ENCODE measurements around the gene KCNQ1.

KCNQ1 gene

DNA sequence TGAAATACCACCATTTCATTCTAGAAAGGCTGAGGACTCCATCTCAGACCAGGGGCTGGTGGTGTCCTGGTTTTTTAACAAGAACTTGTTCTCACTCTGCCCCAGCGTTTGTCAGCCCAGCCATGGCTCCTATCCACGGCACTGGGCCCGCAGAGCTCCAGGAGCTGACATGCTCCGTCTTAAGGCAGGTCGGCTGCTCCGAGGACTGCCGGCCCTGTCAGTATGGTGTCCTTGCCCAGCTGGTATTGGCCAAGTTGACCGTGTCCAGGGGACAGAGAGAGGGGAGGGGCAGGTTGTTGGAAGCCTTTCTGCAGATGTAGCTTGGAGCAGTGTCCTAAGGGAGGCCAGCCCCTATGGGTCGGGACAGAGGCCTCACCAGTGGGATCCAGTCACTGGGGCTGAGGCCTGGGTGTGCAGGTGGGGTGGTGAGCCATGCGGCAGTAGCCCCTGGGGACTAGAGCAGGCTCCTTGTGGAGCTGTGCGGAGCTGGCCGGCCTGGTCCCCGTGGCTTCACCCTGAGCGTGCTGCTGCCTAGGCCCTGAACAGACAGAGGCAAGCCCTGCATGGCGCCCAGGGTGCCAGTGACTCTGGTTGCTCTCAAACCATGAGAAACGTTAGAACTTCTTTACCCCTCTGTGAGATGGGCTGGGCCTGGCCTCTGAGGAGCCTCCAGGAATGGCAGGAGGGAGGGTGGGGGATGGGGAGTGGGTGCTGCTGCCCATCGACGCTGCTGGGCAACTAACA is 294.9 kb downstream of the KCNQ1 start:
- no peak for DNase-seq
- Histone ChIP-seq H3K4me1 (ENCODE audit: control extremely low read depth in 1 of 4, control insufficient read depth in 4 of 4, insufficient read depth in 4 of 4, low read length in 3 of 4) (peaks cover 0 to 39% (median 30%) of the 10 kb centered on the region in 4 experiments), H3K36me3 (ENCODE audit: control insufficient read depth in 4 of 4, insufficient read depth in 4 of 4, low read length in 3 of 4) (no peaks in the 10 kb centered on the region), H3K9me3 (ENCODE audit: control extremely low read depth in 1 of 5, control insufficient read depth in 4 of 5, insufficient read depth in 2 of 5, low read depth in 1 of 5, low read length in 4 of 5) (no peaks in the 10 kb centered on the region), H3K27me3 (replicated peaks in 2 of 5; ENCODE audit: control insufficient read depth in 4 of 5, insufficient read depth in 5 of 5, low read length in 4 of 5) (no peaks in the 10 kb centered on the region), H3K4me3 (ENCODE audit: control insufficient read depth in 1 of 7, extremely low read depth in 1 of 7, insufficient read depth in 4 of 7, low read depth in 2 of 7, low read length in 6 of 7) (no peak overlapping the region), H3K27ac (ENCODE audit: insufficient read depth in 1 of 2, low read depth in 1 of 2, low read length in 2 of 2, poor library complexity in 1 of 2, severe bottlenecking in 2 of 2) (no peak overlapping the region)
- WGBS (ENCODE audit: insufficient coverage), result 94% methylated on average over 13 of the region's 18 CpGs
- POLR2A ChIA-PET, result no interaction called here
- CTCF ChIA-PET, result no interaction called here

DNA sequence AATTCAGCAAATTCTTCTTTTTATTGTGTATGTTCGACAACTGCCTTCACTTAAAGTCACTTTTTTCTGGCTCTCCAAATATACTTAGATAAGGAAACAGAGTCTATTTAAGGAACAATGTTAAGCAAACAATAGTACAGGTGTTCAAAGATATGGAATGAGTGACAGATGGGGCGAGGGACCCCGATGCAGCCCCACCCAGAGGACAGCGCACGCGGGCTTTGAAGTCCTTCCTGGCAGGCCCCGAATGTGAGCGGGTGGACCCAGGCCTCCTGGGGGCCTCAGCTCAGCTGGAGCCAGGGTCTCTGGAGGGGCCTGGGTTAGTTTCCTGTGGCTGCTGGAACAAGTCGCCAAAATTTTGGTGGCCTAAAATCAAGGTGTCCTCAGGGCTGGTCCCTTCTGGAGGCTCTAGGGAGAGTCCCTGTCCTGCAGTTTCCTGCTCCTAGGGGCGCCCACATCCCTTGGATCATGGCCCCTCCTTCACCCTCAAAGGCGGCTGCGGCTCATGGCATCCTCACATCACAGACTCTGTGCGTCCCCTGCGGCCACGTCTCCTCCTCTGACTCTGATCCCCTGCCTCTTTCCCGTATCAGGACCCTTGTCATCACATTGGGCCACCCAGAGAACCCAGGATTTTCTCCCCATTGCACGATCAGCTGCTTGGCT is 295.6 kb downstream of the KCNQ1 start:
- 92% methylated on average over 13 of the region's 17 CpGs for WGBS (ENCODE audit: insufficient coverage)
- no peaks in the 10 kb centered on the region for H3K36me3 ChIP-seq (ENCODE audit: control insufficient read depth in 4 of 4, insufficient read depth in 4 of 4, low read length in 3 of 4)
- CTCF ChIA-PET, result interaction anchor here (1.2 kb wide), 1 partner anchor 30 kb away, joined by 4 read pairs; no protein-coding TSS in a partner anchor
- peak in 2 of 3 donors; percentile 12 to 27 for DNase-seq
- no peak overlapping the region for H3K4me3 ChIP-seq (ENCODE audit: control insufficient read depth in 1 of 7, extremely low read depth in 1 of 7, insufficient read depth in 4 of 7, low read depth in 2 of 7, low read length in 6 of 7)
- no peaks in the 10 kb centered on the region for H3K9me3 ChIP-seq (ENCODE audit: control extremely low read depth in 1 of 5, control insufficient read depth in 4 of 5, insufficient read depth in 2 of 5, low read depth in 1 of 5, low read length in 4 of 5)
- POLR2A ChIA-PET, result no interaction called here
- no peaks in the 10 kb centered on the region for H3K27me3 ChIP-seq (replicated peaks in 2 of 5; ENCODE audit: control insufficient read depth in 4 of 5, insufficient read depth in 5 of 5, low read length in 4 of 5)
- no peak overlapping the region for H3K27ac ChIP-seq (ENCODE audit: insufficient read depth in 1 of 2, low read depth in 1 of 2, low read length in 2 of 2, poor library complexity in 1 of 2, severe bottlenecking in 2 of 2)
- peaks cover 0 to 39% (median 30%) of the 10 kb centered on the region in 4 experiments for H3K4me1 ChIP-seq (ENCODE audit: control extremely low read depth in 1 of 4, control insufficient read depth in 4 of 4, insufficient read depth in 4 of 4, low read length in 3 of 4)

DNA sequence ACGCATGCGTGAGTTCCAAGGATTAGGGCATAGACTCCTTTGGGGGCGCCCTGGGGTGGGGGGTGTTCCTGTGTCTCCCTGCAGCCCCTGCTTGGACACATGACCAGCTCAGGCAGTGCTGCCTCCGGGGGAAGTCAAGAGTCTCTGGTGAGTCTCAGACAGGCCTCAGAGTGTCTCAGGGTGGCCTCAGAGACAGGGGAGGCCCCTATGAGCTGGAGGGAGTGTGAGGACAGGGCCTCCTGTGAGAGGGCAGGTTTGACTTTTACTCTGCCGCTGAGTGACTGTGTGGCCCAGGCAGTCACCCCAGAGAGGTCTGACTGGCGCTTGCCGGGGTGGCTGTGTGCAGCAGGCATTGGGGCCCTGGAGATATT is 296.2 kb downstream of the KCNQ1 start:
- POLR2A ChIA-PET, result no interaction called here
- peak overlapping the region in 1 of 2 experiments; percentile 26 for H3K27ac ChIP-seq (ENCODE audit: insufficient read depth in 1 of 2, low read depth in 1 of 2, low read length in 2 of 2, poor library complexity in 1 of 2, severe bottlenecking in 2 of 2)
- no peaks in the 10 kb centered on the region for H3K36me3 ChIP-seq (ENCODE audit: control insufficient read depth in 4 of 4, insufficient read depth in 4 of 4, low read length in 3 of 4)
- no peak overlapping the region for H3K4me3 ChIP-seq (ENCODE audit: control insufficient read depth in 1 of 7, extremely low read depth in 1 of 7, insufficient read depth in 4 of 7, low read depth in 2 of 7, low read length in 6 of 7)
- H3K9me3 ChIP-seq (ENCODE audit: control extremely low read depth in 1 of 5, control insufficient read depth in 4 of 5, insufficient read depth in 2 of 5, low read depth in 1 of 5, low read length in 4 of 5), result no peaks in the 10 kb centered on the region
- H3K4me1 ChIP-seq (ENCODE audit: control extremely low read depth in 1 of 4, control insufficient read depth in 4 of 4, insufficient read depth in 4 of 4, low read length in 3 of 4), result peaks cover 0 to 39% (median 30%) of the 10 kb centered on the region in 4 experiments
- WGBS (ENCODE audit: insufficient coverage), result 90% methylated on average over 7 of the region's 7 CpGs
- CTCF ChIA-PET, result interaction anchor here (1.2 kb wide), 1 partner anchor 30 kb away, joined by 4 read pairs; no protein-coding TSS in a partner anchor
- peak in 2 of 3 donors; percentile 16 for DNase-seq
- H3K27me3 ChIP-seq (replicated peaks in 2 of 5; ENCODE audit: control insufficient read depth in 4 of 5, insufficient read depth in 5 of 5, low read length in 4 of 5), result no peaks in the 10 kb centered on the region

DNA sequence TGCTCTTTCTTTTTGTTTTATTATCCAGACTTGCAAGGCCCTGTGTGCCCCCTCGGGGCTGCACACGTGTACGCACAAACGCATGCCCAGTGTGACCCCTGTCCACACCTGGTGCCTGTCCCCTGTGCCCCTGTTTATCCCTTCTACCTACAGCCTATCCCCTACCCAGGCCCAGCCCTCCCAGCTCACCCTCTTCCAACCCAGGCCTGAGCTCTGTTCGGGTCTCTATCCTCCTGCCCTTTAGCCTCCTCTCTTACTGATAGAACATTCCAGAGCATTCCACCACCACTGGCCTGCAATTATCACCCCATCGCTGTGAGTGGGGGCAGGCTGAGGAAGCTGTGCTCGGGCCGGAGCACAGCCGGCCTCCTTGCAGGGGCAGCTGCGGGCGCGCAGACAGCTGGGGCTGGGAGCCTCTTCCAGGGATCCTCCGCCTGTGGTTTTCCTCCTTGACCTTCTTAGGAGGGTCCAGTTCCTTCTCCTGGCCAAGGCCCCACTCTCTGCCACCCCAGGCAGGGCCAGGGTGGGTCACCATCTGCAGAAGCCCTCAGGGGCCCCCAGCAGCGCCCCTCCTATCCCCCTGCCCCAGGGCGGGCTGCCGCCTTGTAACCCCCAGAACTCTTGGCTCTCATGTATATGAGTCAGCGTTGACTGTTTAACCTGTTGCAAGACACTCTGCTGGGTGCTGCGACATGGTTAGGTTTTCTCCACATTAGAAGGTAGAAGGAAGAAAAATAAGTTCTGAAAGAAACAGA is 296.7 kb downstream of the KCNQ1 start:
- Histone ChIP-seq H3K9me3 (ENCODE audit: control extremely low read depth in 1 of 5, control insufficient read depth in 4 of 5, insufficient read depth in 2 of 5, low read depth in 1 of 5, low read length in 4 of 5) (no peaks in the 10 kb centered on the region), H3K4me3 (ENCODE audit: control insufficient read depth in 1 of 7, extremely low read depth in 1 of 7, insufficient read depth in 4 of 7, low read depth in 2 of 7, low read length in 6 of 7) (peak overlapping the region in 1 of 7 experiments; percentile 4), H3K27me3 (replicated peaks in 2 of 5; ENCODE audit: control insufficient read depth in 4 of 5, insufficient read depth in 5 of 5, low read length in 4 of 5) (no peaks in the 10 kb centered on the region), H3K27ac (ENCODE audit: insufficient read depth in 1 of 2, low read depth in 1 of 2, low read length in 2 of 2, poor library complexity in 1 of 2, severe bottlenecking in 2 of 2) (peak overlapping the region in 1 of 2 experiments; percentile 26), H3K36me3 (ENCODE audit: control insufficient read depth in 4 of 4, insufficient read depth in 4 of 4, low read length in 3 of 4) (no peaks in the 10 kb centered on the region), H3K4me1 (ENCODE audit: control extremely low read depth in 1 of 4, control insufficient read depth in 4 of 4, insufficient read depth in 4 of 4, low read length in 3 of 4) (peaks cover 0 to 39% (median 30%) of the 10 kb centered on the region in 4 experiments)
- WGBS (ENCODE audit: insufficient coverage), result 28% methylated on average over 14 of the region's 18 CpGs
- CTCF ChIA-PET, result interaction anchor here (1.2 to 1.5 kb wide), 2 partner anchors 31 to 37 kb away, joined by 3 to 4 read pairs; no protein-coding TSS in a partner anchor
- peak; percentile 9 to 70 (median 65) for DNase-seq
- POLR2A ChIA-PET, result no interaction called here

DNA sequence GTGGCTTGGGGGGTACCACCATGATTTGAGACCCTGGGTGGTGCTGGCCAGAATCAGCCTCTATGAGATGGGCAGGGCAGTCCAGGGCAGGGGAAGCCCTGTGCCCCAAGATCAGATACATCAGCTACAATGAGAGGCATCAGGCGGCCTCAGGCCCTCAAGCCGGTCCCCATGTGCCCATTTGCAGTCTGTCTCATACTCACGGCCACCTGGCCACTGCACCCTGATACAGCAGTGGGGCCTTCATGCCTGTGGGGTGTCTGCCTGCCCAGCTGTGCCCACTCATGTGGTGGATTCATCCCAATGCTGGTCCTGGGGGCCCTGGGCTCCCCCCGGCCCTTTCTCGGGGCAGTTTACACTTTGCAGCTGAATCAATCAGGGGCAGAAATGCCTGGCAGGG is 297.4 kb downstream of the KCNQ1 start:
- DNase-seq, result no peak
- WGBS (ENCODE audit: insufficient coverage), result 97% methylated on average over 5 of the region's 5 CpGs
- Histone ChIP-seq H3K9me3 (ENCODE audit: control extremely low read depth in 1 of 5, control insufficient read depth in 4 of 5, insufficient read depth in 2 of 5, low read depth in 1 of 5, low read length in 4 of 5) (no peaks in the 10 kb centered on the region), H3K27me3 (replicated peaks in 2 of 5; ENCODE audit: control insufficient read depth in 4 of 5, insufficient read depth in 5 of 5, low read length in 4 of 5) (no peaks in the 10 kb centered on the region), H3K27ac (ENCODE audit: insufficient read depth in 1 of 2, low read depth in 1 of 2, low read length in 2 of 2, poor library complexity in 1 of 2, severe bottlenecking in 2 of 2) (no peak overlapping the region), H3K4me3 (ENCODE audit: control insufficient read depth in 1 of 7, extremely low read depth in 1 of 7, insufficient read depth in 4 of 7, low read depth in 2 of 7, low read length in 6 of 7) (no peak overlapping the region), H3K4me1 (ENCODE audit: control extremely low read depth in 1 of 4, control insufficient read depth in 4 of 4, insufficient read depth in 4 of 4, low read length in 3 of 4) (peaks cover 0 to 39% (median 30%) of the 10 kb centered on the region in 4 experiments), H3K36me3 (ENCODE audit: control insufficient read depth in 4 of 4, insufficient read depth in 4 of 4, low read length in 3 of 4) (no peaks in the 10 kb centered on the region)
- ChIA-PET POLR2A (no interaction called here), CTCF (interaction anchor here (0.6 to 1.5 kb wide), 2 partner anchors 9 to 36 kb away, joined by 3 read pairs; no protein-coding TSS in a partner anchor)

DNA sequence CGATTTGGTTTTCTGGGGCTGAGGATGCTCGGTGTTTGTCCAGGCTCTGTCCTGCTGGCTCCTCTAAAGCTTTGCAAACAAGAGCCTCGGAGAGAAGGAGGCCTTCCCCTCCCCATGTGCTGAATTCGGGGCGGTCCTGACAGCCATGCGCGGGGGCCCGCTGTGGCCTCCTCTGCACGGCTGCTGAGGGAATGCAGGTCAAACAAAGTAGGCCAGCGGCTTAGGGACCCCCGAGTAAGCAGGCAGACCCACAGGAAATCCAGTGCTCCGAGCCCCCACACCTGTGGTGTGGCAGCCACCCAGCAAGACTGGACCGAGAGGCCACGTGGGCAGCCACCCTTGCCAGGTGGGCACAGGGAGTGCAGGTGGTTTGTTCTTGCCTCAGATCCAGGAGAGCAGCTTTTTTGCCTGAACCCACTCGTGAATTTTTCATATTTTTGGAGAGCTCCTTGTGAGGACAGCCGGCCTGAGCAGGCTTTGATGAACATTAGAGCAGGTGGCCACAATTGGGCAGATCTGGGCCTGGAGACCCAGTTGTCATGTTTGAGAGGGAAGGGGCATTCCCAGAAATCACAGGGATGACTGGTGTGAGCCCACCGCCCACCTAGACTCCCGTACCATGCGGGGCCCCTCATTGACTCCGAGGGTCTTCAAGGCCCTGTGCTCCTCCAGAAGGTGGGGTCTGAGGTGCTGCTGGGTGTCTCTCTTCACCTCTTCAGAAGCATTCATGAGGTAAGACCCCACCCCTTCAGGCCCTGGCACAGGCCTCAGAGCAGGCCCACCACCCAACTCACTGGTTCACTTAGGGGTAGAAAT is 298.0 kb downstream of the KCNQ1 start:
- Histone ChIP-seq H3K4me3 (ENCODE audit: control insufficient read depth in 1 of 7, extremely low read depth in 1 of 7, insufficient read depth in 4 of 7, low read depth in 2 of 7, low read length in 6 of 7) (no peak overlapping the region), H3K27ac (ENCODE audit: insufficient read depth in 1 of 2, low read depth in 1 of 2, low read length in 2 of 2, poor library complexity in 1 of 2, severe bottlenecking in 2 of 2) (no peak overlapping the region), H3K27me3 (replicated peaks in 2 of 5; ENCODE audit: control insufficient read depth in 4 of 5, insufficient read depth in 5 of 5, low read length in 4 of 5) (no peaks in the 10 kb centered on the region), H3K36me3 (ENCODE audit: control insufficient read depth in 4 of 4, insufficient read depth in 4 of 4, low read length in 3 of 4) (no peaks in the 10 kb centered on the region), H3K4me1 (ENCODE audit: control extremely low read depth in 1 of 4, control insufficient read depth in 4 of 4, insufficient read depth in 4 of 4, low read length in 3 of 4) (peaks cover 0 to 36% (median 29%) of the 10 kb centered on the region in 4 experiments), H3K9me3 (ENCODE audit: control extremely low read depth in 1 of 5, control insufficient read depth in 4 of 5, insufficient read depth in 2 of 5, low read depth in 1 of 5, low read length in 4 of 5) (no peaks in the 10 kb centered on the region)
- POLR2A ChIA-PET, result no interaction called here
- WGBS (ENCODE audit: insufficient coverage), result 94% methylated on average over 13 of the region's 20 CpGs
- CTCF ChIA-PET, result interaction anchor here (0.6 to 1.5 kb wide), 2 partner anchors 9 to 36 kb away, joined by 3 read pairs; no protein-coding TSS in a partner anchor
- no peak for DNase-seq

Measured in common myeloid progenitor, CD34-positive (primary cell).